HepG2 (cell line): ENCODE results near the gene RAB23.

Source experiments
- ASH2L ChIP-seq: fragments of 300-600, 200-600 bp; sonication (generic); IDR thresholded peaks from 2 replicates; pipeline ENCODE4 v1.7.0; 2017; ENCODE audit warnings: low read depth, mild to moderate bottlenecking, moderate library complexity, mixed read lengths, low read length; ENCODE audit not compliant: insufficient read length
- EZH2 ChIP-seq: conservative IDR thresholded peaks from 2 replicates; pipeline ENCODE4 v1.6.1; 2012; ENCODE audit warnings: mild to moderate bottlenecking, low read depth, low read length, moderate library complexity
- KDM5B ChIP-seq: sonication (generic); formaldehyde crosslinking; IDR thresholded peaks from 2 replicates; pipeline ENCODE4 v1.4.0; 2020; ENCODE audit warnings: missing genetic modification reagents, mild to moderate bottlenecking, borderline replicate concordance
- MED13 ChIP-seq: sonication (generic); formaldehyde crosslinking; IDR thresholded peaks from 2 replicates; pipeline ENCODE4 v1.5.0; 2020; ENCODE audit warnings: missing genetic modification reagents
- ONECUT2 ChIP-seq: sonication (generic); formaldehyde crosslinking; IDR thresholded peaks from 2 replicates; pipeline ENCODE4 v1.4.0; 2020; ENCODE audit warnings: missing genetic modification reagents
- RAD21 ChIP-seq: fragments of 450-650 bp; formaldehyde crosslinking; IDR thresholded peaks from 2 replicates; pipeline ENCODE4 v1.5.0; 2020; ENCODE audit warnings: mild to moderate bottlenecking
- RFX1 ChIP-seq: fragments of 450-650 bp; IDR thresholded peaks from 2 replicates; pipeline ENCODE4 v1.6.1; 2017
- ZNF251 ChIP-seq: sonication (generic); formaldehyde crosslinking; IDR thresholded peaks from 2 replicates; pipeline ENCODE4 v1.9.0; 2021; ENCODE audit warnings: mild to moderate bottlenecking, missing genetic modification reagents
- ZNF766 ChIP-seq: sonication (generic); formaldehyde crosslinking; IDR thresholded peaks from 2 replicates; pipeline ENCODE4 v1.5.0; 2020; ENCODE audit warnings: missing genetic modification reagents, borderline replicate concordance
- ZNF781 ChIP-seq: sonication (generic); formaldehyde crosslinking; IDR thresholded peaks from 2 replicates; pipeline ENCODE4 v1.5.1; 2020; ENCODE audit warnings: borderline replicate concordance, mild to moderate bottlenecking, missing genetic modification reagents; ENCODE audit errors: not compliant biosample characterization

DNA sequence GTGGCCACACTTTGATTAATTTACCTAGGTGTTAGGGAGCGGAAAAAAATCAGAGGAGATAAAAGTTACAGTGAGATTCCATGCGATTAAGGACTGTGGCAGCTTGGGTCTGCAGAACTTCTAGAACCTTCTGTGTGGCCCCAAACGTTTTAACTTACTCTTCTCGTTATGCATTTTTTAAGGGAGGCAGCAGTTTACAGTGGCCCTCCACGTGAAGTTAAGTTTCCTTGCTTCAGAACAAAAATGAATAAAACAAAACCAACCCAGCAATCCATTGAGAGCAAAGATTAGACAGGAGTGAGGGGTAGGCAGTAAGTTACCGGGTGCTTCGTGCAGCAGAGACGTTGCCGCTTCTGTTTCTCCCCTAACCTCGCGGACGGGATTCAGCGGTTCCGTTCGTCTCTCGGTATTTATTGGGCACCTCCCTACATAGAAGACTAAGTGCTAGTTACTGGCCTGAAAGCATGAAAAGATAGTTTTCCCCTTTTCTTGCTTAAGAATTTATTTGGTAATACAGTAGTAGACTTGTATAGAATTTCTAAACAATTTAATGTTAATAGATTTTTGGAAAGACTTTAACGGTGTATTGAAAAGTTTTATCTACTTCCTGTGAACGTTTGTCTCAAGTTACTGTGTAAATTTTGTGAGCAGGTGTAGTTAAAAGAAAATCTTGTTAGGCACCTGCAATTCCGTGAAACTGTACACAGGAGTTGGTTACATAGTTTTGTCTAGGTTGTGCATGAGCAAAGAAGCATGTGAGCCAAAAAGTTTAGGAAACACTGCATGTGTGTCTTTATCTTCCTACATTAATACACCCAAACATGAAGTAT, 48.8 kb downstream of the RAB23 start:
- TF ChIP-seq EZH2 (no peak), ZNF251 (CRISPR knock-in tag) (peak; percentile 60; the same call in 1 of the 2 replicates), MED13 (CRISPR knock-in tag) (no peak), ZNF766 (CRISPR knock-in tag) (no peak), KDM5B (no peak), ASH2L (no peak), RFX1 (no peak), RAD21 (CRISPR knock-in tag) (no peak), ONECUT2 (CRISPR knock-in tag) (no peak), ZNF781 (CRISPR knock-in tag) (no peak)
